SKM-1 treated with dmso at 0.1 percent for 144 hours (cell line): ENCODE measurements around the gene SEPHS2.
A peak's percentile ranks its signal among the peaks of the same experiment; 100 is the strongest.
"Not testable (repeated sequence)": the region's sequence is repeated elsewhere in the genome, so short reads cannot be mapped to it uniquely, and the experiment has no call there.

ENCODE experiments used
- DNase-seq: peaks from one replicate; lab custom pipeline; 2025; ENCODE audit not compliant: unreplicated experiment; lab: John Stamatoyannopoulos, UW

The SEPHS2 gene, protein sequence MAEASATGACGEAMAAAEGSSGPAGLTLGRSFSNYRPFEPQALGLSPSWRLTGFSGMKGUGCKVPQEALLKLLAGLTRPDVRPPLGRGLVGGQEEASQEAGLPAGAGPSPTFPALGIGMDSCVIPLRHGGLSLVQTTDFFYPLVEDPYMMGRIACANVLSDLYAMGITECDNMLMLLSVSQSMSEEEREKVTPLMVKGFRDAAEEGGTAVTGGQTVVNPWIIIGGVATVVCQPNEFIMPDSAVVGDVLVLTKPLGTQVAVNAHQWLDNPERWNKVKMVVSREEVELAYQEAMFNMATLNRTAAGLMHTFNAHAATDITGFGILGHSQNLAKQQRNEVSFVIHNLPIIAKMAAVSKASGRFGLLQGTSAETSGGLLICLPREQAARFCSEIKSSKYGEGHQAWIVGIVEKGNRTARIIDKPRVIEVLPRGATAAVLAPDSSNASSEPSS

DNA sequence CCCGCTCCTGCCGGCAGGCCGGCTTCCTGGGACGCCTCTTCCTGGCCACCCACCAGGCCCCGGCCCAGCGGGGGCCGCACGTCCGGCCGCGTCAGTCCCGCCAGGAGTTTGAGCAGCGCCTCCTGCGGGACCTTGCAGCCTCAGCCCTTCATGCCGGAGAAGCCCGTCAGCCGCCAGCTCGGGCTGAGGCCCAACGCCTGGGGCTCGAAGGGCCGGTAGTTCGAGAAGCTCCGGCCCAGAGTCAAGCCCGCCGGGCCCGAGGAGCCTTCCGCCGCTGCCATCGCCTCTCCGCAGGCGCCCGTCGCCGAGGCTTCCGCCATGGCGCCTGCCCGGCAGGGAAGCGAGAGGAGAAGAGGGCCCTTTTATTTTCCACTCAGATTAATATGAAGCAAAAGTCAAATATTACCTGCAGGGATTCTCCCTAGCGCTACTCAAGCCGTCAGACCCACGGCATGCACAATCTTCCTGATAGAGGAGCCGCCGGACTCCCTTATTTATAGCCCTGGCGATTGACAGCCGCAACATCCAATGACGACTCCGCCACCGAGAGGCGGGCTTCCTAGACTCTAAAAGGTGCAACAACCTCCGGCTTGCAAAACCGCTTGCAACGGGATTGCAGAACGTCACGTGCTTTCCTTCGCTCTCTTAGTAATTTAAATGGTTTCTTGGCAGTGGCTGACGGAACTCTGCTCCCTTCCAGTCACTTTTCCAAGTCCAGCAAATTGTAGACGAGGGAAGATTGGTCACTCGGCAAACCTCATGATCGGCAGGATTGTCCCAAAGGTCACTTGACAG lies at the start of gene SEPHS2:
Gene SEPHS2, minus strand, starts transcription at position 467 of the 795 bp plus-strand sequence. Its CDS starts 147 bp downstream, at position 320.
- peak; percentile 98 for DNase-seq

DNA sequence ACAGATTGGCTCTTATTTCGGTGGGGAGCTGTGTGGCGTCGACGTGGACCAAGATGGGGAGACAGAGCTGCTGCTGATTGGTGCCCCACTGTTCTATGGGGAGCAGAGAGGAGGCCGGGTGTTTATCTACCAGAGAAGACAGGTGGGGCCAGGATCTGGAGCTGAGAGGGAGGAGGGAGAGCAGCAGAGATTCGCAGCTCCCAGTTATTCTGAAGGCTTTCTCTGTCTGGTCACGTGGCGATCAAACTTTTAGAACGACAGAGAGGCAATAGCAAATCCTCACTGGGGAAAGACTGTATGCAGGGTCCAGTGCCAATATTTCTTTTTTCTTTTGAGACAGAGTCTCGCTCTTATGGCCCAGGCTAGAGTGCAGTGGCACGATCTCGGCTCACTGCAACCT lies 49.0 kb upstream of the SEPHS2 start:
- no peak for DNase-seq

DNA sequence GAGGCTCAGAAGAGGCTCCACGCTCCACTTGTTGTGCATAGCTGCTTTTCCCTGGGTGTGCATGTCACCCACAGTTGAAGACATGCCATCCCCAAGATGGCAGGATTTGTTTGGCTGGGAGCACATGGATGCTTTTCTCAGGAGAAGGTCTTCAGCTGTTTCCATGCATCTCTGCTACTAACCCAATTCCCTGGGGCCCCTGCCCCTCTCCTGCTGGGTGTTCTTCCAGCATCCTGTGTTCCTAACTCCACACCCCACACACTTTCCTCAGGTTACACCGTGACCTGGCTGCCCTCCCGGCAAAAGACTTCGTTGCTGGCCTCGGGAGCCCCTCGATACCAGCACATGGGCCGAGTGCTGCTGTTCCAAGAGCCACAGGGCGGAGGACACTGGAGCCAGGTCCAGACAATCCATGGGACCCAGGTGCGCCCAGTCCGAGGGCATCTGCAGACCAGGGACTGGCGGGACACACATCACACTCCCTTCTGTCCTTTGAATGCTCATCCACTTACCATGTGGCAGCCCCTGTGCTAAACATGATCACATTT lies 48.3 kb upstream of the SEPHS2 start:
- DNase-seq: no peak

DNA sequence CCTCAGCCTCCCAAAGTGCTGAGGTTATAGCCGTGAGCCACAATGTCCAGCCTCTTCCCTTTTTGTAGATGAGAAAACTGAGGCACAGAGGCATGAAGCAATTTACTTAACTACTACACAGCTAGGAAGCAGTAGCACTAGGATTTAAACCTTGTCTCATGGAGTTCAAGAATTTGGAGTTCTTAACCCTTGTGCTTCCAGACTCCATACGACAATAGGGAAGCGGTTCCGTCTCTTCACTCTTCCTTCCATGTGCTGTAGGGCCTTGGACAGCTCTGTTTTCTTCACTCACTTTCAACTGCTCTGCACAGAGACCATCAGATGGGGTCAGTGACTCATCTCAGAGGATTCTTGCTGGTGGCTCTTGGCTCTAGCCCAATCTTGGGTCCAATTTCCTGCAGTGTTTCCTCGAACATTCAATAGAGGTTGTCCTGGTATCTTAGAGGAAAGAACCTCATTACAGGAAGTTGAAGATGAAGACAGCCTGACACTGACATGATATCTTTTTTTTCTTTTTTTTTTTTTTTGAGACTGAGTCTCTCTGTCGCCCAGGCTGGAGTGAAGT lies 46.2 kb upstream of the SEPHS2 start:
- no peak for DNase-seq

DNA sequence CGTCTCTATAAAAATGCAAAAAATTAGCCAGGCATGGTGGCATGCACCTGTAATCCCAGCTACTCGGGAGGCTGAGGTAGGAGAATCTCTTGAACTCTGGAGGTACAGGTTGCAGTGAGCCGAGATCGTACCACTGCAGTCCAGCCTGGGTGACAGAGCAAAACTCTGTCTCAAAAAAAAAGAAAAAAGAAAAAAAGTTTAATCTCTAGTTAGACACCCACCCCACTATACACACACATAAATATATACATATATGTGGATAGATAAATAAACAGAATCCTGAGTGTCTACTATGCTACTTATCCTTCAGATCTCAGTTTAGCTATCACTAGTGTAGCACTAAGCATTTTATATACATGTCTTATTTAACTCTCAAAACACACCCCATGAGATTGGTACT lies 45.6 kb upstream of the SEPHS2 start:
- no peak for DNase-seq

DNA sequence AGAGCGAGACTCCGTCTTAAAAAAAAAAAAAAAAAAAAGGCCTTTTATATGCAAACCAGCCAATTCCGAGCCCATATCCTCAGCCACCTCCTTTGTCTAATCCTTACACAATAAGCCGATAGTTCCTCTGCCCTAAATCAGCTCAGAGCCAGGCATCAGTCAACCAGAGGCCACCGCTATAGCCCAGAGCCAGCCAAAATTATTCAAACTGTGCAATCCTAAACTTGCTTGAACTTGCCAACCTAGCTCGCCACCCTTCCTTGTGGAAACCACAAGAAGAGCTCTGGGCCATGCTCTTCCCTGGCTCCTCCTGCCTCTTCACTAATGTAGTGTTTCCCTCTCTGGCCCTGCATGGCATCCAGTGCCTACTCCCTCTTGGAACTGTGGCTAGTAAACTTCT lies 44.5 kb upstream of the SEPHS2 start:
- no peak for DNase-seq

DNA sequence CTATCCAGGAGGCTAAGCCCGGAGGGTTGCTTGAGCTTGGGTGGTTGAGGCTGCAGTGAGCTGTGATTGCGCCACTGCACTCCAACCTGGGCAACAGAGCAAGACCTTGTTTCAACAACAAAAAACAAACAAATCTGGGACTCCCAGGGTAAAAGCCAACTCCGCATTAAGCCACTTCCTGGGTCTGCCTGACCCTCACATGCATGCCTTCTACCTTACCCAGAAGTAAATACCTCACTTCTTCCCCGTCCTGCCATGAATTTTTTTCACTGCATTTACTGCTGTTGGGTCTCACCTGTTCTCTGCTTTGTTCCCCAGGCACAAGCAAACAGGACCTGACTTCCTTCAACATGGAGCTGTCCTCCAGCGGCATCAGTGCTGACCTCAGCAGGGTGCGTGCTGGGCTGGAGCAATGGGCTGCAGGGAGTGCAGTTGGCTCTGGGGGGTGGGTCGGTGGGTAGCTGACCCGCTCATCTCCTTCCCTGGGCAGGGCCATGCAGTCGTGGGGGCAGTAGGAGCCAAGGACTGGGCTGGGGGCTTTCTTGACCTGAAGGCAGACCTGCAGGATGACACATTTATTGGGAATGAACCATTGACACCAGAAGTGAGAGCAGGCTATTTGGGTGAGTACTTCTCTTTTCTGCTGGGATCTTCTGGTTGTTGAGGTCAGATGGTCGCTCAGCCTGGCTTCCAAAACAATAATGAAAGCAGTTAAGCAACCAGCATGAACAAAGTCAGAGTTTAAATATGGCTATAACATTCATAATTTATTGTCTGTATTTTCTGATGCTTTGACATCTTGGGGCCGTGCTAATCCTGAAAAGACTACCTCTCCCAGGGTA lies 43.3 kb upstream of the SEPHS2 start:
- peak; percentile 26 for DNase-seq

DNA sequence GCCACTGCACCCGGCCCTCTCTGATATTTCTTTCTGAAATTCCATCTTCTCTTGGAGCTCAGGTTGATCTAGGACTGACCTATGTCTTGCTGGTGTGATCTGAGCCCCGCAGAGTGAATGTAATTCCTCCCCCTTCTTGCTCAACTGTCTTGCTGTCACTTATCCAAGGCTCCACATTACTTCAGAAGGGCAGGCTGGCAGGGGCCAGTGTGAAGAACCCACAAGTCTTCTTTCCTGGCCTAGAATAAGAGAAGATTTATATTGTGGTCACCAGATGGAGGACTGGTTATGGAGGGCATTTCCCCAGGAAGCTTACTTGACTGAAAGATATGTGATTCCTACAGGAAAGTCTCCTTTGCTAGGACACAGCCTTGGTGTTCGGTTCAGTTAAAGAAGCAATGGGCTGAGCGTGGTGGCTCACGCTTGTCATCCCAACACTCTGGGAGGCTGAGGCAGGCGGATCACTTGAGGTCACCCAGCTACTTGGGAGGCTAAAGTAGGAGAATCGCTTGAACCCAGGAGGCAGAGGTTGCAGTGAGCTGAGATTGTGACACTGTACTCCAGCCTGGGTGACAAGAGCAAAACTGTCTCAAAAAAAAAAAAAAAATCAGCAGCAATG lies 40.3 kb upstream of the SEPHS2 start:
- no peak for DNase-seq

DNA sequence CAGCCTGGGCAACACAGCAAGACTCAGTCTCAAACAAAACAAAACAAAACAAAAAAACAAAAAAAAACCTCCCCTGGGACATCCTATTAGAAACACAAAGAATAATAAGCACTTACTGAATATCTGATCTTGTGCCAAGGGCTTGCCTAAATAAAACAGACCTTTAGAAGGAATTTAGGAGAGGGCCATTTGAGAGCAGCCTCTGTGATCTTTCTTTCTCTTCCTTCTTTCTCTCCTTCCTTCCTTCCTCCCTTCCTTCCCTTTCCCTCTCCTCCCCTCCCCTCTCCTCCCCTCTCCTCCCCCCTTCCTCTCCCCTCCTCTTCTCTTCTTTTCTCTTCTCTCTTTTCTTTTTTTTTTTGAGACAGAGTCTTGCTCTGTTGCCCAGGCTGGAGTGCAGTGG lies 39.2 kb upstream of the SEPHS2 start:
- no peak for DNase-seq

DNA sequence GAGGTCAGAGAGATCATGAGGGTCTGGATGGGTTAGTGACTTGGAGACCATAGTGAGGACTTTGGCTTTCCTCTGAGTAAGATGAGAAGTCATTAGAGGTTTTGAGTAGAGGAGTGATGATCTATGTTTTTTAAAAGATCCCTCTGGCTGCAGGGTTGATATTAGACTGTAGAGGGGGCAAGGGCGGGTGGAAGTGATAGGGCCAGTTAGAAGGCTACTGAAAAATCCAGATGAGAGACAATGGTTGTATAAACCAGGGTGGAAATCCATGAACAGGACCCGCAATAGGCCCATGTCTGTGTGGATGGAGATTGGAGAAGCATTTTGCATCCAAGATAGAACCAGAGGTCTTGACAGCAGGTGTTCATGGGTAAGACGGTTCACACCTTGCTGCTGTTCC lies 36.7 kb upstream of the SEPHS2 start:
- DNase-seq: no peak

DNA sequence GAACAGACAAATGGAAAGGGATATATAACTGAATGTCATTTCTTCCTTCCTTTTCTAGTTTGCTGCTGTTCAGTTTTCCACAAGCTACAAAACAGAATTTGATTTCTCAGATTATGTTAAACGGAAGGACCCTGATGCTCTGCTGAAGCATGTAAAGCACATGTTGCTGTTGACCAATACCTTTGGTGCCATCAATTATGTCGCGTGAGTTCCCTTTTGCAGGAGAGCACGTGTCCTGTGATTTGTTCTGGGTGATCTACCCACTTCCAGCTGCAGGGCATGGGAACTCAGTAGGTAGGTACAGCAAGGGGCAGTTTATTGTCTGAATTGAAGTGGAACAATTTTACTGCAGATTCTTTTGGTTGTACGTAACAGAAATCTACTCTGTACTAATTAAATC lies 35.7 kb upstream of the SEPHS2 start:
- DNase-seq: no peak

DNA sequence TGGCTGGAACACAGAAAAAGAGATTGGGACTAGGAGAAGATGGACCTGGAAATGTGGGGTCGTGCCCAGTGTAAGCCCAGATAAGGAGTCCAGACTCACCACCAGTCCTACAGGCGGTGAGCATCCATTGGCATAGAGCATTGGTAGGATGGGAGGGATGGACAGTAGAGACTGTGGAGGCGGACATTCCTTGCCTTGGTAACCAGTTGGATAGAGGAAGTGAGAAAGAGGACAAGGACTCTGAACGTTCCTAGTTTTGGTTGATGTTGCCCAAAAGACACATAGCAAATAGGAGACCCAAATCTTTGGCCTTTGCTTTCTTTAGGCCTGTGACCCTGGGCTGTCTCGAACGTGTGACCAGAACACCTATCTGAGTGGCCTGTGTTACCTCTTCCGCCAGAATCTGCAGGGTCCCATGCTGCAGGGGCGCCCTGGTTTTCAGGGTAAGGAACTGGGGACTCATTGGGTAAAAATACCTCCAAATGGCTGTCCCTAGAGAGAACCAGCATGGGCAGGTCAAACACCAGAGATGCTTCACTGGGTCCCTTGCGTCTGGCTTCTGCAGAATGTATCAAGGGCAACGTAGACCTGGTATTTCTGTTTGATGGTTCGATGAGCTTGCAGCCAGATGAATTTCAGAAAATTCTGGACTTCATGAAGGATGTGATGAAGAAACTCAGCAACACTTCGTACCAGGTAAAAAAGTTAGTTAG lies 33.2 kb upstream of the SEPHS2 start:
- DNase-seq: no peak

DNA sequence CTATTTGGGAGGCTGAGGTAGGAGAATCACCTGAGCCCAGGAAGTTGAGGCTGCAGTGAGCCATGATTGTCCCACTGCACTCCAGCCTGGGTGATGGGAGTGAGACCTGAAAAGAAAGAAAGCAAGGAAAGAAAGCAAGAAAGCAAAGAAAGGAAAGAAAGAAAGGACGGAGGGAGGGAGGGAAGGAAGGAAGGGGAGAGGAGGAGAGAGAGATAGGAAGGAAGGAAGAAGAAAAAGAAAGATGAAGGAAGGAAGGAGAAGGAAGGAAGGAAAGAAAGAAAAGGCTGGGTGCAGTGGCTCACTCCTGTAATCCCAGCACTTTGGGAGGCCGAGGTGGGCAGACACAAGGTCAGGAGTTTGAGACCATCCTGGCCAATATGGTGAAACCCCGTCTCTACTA lies 32.1 kb upstream of the SEPHS2 start:
- not testable (repeated sequence) for DNase-seq

DNA sequence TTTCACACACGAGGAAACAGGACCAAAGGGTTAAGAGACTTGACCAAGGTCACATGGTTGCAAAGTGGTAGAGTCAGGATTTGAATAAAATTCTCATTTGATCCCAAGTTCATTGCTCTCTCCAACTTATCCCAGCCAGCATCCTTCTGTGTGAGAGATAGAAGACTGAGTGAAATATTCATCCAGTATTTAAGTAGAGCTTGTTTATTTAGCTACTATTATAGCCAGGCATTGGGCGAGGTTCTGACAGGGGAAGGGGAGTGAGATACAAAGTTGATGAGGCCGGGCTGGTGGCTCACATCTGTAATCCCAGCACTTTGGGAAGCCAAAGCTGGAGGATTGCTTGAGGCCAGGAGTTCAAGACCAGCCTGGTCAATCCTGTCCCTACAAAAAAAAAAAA lies 31.3 kb upstream of the SEPHS2 start:
- DNase-seq: no peak

DNA sequence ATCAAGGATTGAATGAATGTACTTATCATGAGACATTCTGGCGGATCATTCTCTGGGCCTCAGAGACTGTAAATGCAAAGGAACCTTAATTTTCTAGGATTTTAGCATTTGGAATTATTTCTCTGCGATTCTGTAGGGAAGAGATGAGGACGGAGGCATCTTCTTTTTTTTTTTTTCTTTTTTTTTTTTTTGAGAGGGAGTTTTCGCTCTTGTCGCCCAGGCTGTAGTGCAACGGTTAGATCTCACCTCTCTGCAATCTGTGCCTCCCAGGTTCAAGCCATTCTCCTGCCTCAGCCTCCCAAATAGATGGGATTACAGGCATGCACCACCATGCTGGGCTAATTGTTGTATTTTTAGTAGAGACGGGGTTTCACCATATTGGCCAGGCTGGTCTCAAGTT lies 29.0 kb upstream of the SEPHS2 start:
- no peak for DNase-seq

DNA sequence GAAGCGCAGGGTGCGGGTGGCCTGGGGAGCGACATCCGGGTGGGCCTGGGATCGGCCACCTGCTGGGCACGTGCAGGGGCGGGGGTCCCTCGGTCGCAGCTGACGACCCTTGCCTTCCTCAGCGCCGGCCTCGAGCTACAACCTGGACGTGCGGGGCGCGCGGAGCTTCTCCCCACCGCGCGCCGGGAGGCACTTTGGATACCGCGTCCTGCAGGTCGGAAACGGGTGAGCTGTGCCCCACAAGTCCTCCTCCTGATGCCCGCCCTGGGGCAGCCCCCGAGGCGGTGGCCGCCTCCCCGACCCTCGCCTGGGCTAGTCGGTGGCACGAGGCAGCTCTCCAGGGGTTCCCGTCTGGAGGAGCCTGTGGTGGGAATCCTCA lies 28.4 kb upstream of the SEPHS2 start:
- DNase-seq: no peak

DNA sequence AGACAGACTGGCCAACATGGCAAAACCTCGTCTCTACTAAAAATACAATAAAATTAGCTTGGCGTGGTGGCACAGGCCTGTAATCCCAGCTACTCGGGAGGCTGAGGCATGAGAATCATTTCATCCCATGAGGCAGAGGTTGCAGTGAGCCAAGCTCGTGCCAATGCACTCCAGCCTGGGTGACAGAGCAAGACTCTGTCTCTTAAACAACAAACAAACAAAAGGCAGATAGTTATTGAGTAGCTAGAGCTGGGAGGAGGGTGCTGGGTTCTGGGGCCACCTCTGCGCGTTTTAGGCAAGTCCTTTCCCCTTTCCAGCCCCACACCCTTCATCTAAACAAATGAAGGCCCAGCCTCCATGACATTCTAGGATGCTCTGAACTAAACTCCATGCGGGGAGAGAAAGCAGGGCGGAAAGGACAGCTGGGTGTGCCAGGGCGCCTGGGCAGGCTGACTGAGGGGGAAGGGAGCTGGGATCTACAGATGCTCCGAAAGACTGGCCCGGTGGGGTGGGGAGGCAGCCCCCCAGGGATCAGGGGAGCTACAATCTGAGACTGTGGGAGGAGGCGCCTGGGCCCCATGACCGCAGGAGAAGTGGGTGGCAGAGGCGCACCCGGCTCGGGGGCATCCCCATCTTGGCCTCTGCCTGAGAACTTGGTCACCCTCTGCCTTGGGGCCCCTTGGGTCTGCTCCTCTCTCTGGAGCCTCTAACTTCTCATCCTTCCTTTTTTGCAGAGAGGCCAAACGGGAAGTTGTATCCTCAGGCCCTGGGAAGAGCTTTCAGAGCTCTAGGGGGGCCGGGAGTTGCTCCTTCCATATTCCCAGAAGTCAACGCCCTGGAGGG lies 27.8 kb upstream of the SEPHS2 start:
- peak; percentile 41 for DNase-seq

DNA sequence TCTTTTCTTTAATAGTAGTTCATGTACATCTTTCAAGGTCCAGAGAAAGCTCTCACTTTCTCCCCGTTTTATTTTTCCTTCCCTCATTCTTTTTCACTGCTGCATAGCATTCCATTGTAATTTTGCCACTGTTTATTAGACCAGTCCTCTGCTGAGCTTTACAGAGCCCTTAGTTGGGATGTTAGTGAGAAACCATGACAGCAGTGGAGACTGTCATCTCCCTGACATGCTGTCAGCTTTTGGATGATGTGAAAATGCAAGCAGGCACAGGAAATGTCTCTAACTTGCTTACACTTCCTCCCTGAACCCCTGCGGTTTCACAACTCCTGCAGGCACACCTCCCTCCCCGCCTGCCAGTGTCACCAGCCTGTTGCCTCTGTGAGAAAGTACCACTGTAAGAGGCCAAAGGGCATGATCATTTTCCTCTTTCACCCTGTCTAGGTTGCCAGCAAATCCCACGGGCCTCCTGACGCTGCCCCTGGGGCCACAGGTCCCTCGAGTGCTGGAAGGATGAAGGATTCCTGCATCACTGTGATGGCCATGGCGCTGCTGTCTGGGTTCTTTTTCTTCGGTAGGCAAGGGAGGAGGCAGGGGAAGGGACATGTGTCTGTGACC lies 26.8 kb upstream of the SEPHS2 start, which contains the start of gene ITGAL:
Gene ITGAL, plus strand, starts transcription at position 415 of the 615 bp plus-strand sequence. Its CDS starts 96 bp downstream, at position 511.
- peak; percentile 90 for DNase-seq
